HG03139 (cell line): ENCODE results near the gene WASL.
"Not testable (repeated sequence)": the region's sequence is repeated elsewhere in the genome, so short reads cannot be mapped to it uniquely, and the experiment has no call there.

Source experiments
- ATAC-seq: cut with Tn5 transposase; IDR thresholded peaks from one replicate; pipeline ENCODE4 v1.9.1; 2021; ENCODE audit not compliant: unreplicated experiment

The WASL gene

DNA sequence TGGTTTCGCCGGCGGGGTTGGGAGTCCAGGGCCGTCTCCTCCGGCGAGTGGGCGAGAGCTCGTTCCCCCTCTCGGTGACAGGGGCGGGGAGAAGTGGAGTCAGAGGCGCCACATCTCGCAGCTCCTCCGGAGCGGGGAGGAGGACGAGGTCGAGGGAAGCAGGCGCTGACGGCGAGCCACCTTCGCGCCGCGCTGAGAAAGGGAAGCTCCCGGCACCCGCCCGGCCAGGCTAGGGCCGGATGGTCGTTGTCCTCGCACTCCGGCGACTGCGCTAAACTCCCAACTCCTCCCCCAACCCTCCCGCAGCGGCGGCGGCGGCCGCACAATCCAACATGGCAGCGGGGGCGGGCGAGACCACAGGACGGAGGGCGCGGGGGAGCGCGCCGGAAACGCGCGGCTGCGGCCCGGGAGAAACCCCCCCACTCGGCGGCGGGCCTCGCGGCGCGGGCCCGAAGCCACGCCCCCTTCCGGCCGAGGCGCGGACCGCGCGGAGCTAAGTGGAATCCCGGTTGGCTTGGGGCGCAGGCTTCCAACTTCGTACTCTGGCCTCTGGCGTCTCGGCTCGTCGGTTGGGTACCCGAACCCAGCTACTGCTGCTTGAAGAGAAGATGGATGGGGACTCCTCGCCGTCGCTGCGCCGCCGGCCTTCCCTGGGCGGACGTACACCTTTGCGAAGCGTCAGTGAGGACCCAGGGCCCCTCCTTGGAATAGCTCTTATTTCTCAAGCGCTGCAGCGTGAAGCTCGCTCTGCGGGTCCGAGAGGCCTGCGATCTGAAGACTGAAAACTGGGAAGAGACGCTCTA, at the start of gene WASL:
Gene WASL, minus strand, starts transcription at position 270 of the 803 bp plus-strand sequence. Its CDS starts 269 bp downstream, at position 1.
- peak; percentile 72 for ATAC-seq

- no peak for ATAC-seq
These were observed 49.1 kb upstream of the WASL start for GRCh38 chr7:123797673-123798531.

DNA sequence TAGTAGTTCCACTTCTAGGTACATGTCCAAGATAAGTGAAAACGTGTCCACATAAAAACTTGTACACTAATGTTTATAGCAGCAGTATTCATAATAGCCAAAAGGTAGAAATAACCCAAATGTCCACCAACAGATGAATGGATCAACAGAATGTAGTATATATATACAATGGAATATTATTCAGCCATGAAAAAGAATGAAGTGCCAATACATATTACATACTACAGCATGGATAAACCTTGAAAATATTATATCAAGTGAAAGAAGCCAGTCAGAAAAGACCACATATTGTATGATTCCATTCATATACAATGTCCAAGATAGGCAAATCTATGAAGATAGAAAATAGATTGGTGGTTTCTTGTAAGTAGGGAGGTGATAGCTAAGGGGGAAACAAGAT, 47.8 kb upstream of the WASL start:
- ATAC-seq: no peak

- ATAC-seq: no peak
These were observed 47.1 kb upstream of the WASL start for GRCh38 chr7:123795917-123796316.

GRCh38 chr7:123795116-123795515, 46.3 kb upstream of the WASL start:
- ATAC-seq: not testable (repeated sequence)

DNA sequence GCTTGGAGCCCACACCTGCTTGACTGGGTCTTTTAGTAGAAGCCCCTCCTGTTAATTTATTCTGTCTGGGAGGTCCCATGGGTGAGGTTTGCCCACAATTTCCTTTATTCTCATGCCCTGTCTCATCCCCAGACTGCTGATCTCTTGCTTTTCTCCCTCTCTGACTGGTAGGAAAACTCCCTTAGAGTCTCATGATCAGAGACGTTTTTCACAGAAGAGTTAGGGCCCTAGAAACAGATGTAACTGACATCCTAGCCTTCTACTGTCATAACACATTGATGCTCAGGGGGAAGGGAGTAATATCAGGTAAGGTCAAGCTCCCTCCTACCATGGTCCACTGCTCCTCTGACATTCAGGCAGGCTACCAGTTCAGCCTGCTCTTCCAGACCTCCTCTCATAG, 43.7 kb upstream of the WASL start:
- no peak for ATAC-seq

DNA sequence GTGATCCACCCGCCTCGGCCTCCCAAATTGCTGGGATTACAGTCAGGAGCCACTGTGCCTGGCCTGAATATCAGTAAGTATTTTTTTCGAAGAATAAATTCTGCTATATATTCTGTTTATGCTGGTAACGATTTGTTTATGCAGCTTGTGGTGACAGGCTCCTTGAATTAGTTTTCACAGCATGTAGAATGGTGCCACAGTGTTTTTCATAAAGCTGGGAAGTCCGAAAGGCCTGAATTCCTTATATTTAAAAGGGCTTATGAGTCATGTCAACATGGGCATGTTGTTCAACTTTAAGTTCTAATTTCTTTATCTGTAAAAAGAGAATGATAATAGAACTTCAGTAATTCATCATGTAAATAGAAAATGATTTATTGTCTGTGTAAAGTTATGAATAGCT, 42.2 kb upstream of the WASL start:
- ATAC-seq: no peak

DNA sequence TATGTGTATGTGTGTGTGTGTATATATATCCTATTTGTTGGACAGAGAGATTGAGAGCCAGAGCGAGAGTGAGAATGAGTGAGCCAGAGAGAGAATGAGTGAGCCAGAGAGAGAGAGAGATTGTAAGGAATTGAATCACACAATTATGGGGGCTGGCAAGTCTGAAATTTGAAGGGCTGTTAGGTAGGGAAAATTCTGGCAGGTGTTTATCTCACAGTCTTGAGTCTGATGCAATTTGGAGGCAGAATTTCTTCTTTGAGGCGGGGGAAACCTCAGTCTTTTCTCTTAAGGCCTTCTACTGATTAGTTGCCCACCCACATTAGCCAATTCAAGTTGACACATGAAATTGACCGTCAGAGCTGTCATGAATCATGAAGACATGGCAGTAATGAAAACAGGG, 41.0 kb upstream of the WASL start:
- ATAC-seq: no peak

DNA sequence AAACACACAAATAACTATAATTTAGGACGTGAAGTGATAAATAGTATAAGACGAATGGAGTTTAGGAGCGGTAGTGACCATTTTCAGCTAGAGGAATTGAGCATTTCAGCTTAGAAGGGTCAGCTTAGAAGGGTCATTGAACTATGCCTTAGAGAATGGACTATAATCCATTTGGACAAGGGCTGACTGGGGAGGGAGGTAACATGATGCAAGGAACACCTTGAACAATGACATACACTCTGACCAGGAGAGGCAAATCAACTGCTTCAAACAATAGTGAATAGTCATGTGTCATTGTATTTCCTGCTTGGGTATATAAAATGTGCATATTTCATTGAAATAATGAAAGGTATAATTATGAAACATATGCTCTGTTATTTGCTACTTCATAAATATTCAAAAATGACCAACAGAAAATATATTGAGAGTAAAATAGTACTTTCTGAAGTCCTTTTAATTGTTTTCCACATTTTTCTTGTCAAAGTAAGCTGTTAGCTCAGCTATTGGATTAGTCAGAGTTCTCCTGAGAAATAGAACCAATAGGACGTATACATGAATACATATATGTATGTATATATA, 40.5 kb upstream of the WASL start:
- ATAC-seq: no peak

GRCh38 chr7:123788584-123788983, 39.8 kb upstream of the WASL start:
- no peak for ATAC-seq

GRCh38 chr7:123787220-123788007, 38.6 kb upstream of the WASL start:
- no peak for ATAC-seq

DNA sequence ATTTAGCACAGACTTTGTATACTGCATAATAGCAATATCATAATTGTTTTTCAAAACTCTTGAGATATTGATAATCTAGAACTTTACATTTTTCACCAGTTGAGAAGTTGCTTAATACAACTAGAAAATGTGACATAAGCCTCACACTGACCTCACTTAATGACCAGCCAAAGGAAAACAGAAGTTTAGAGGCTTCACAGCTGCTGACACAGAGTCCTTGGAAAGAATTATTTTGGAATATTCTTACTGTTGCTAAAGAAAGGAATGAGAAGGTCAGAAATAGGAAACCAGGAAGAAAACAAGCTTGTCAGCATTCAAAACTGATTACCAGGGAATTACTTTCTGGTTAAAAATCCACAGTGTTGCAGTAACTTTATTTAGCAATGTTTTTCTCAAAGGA, 35.5 kb upstream of the WASL start:
- no peak for ATAC-seq

- no peak for ATAC-seq
These were observed 35.0 kb upstream of the WASL start for GRCh38 chr7:123783820-123784219.

DNA sequence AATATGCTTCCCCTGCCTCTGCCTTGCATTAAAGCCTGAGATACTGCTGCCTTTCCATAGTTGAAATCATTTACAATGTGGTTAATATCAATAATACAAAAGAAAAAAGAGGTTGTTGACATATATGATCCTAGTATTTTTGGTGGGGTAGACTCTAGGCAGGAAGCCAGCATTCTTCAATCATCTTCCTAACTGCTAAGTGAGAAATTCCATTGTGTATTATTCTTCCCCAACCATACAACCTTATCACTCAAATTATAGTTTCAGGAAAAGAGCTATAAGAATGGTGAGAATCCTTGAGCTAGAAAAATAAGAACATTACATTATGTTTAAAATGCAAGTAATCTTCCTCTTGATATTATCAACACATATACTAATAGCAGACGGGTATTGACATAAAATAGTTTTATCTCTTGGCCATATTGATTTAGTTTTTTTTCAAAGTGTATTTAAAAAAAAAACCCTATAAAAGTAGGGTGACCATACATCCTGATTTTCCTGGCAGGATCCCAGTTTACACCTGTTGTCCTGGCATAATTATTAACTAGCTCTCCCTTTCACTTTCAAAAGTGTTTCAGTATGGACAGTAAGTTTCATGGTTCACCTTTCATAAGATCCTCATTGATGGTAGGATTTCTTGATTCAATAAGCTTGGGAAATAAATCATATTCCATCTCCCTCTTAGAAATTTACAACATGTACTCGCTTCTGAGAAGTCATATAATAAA, 33.4 kb upstream of the WASL start:
- no peak for ATAC-seq

DNA sequence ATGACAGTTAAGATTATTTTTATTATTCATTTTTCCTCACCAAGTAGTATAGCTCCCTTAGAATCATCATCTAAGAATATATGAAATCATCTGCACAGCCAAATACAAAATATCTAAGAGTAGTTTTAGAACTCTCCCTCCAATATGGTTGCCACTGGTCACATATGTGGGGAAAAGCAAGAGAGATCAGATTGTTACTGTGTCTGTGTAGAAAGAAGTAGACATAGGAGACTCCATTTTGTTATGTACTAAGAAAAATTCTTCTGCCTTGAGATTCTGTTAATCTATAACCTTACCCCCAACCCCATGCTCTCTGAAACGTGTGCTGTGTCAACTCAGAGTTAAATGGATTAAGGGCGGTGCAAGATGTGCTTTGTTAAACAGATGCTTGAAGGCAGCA, 31.7 kb upstream of the WASL start:
- ATAC-seq: not testable (repeated sequence)

DNA sequence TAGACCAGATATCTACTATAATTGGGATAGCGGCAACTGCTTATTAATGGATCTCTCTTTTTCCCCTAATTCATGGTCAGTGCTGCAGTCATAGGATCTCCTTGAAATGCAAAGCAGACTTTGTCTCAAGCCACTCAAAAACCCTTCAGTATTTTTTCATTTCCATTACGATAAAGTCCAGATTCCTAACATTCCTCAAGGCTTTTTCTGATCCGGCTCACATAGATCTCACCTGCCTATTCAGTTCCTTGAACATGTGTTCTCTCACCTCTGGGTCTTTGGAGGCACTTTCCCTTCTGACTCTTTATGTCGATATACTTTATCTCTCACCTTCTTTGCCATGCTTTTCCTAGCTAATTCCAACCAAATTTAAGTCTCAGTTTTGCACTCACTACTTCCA, 25.7 kb upstream of the WASL start:
- ATAC-seq: no peak

- no peak for ATAC-seq
These were observed 24.7 kb upstream of the WASL start for GRCh38 chr7:123773481-123773880.

GRCh38 chr7:123772652-123773051, 23.8 kb upstream of the WASL start:
- ATAC-seq: no peak

DNA sequence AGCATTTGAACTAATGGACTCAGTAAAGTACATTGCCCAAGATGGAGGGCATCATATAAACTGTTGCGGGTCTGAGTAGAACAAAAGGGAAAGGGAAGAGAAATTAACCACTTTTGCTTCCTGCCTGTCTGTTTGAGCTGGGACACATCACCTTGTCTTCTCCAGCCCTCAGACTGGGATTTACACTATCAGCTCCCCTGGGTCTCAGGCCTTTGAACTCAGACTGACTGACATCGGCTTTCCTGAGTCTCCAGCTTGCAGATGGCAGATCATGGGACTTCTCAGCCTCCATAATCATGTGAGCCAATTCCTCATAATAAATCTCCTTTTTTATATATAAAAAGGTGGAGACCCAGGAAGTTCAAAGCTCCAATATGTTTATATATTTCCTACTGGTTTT, 23.0 kb upstream of the WASL start:
- ATAC-seq: no peak

DNA sequence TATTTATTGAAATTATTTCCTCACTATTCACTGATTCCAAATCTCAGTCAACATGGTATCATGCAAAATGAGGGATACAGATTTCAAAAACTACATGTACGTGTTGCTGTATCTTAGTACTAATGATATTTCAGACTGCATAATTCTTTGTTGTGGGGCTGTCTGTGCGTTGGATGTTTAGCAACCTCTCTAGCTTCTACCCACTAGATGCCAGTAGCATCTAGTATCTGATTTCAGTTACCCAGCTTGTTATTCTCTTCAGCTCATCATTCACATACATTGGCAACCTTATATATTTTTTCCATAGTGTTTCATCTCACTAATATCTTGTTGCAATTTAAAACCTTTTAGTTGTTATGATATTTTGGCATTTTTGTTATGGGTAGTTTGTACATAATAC, 22.5 kb upstream of the WASL start:
- no peak for ATAC-seq
